Mucosa of stomach (tissue), 1 donor: ENCODE results near the gene IKZF5.

Source experiments
- H3K27me3 ChIP-seq: one replicate; pipeline ENCODE4 v1.7.0; 2013; ENCODE audit warnings: mild to moderate bottlenecking, low read length; ENCODE audit not compliant: control insufficient read depth, insufficient read depth
- H3K36me3 ChIP-seq: one replicate; pipeline ENCODE4 v1.7.0; 2013; ENCODE audit warnings: low read length; ENCODE audit not compliant: control insufficient read depth, insufficient read depth
- H3K4me1 ChIP-seq: one replicate; pipeline ENCODE4 v1.7.0; 2013; ENCODE audit warnings: mild to moderate bottlenecking, low read length; ENCODE audit not compliant: control insufficient read depth, insufficient read depth
- H3K4me3 ChIP-seq: one replicate; pipeline ENCODE4 v1.7.0; 2013; ENCODE audit warnings: low read length
- H3K9ac ChIP-seq: one replicate; pipeline ENCODE4 v1.7.0; 2013; ENCODE audit warnings: mild to moderate bottlenecking, low read length, moderate library complexity
- H3K9me3 ChIP-seq: one replicate; pipeline ENCODE4 v1.7.0; 2013; ENCODE audit warnings: mild to moderate bottlenecking, low read length, moderate library complexity; ENCODE audit not compliant: control insufficient read depth
- donor health status: Pancreatic carcinoma.

Gene IKZF5

DNA sequence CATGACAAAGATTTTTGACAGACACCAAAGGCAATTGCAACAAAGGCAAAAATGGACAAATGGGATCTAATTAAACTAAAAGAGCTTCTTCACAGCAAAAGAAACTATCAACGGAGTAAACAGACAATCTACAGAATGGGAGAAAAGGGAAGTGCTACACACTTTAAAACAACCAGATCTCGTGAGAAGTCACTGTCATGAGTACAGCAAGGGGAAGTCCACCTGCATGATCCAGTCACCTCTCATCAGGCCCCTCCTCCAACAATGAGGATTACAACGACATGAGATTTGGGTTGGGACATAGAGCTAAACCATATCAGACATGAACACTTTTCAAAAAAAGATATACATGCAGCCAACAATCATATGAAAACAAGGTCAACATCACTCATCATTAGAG lies 39.9 kb downstream of the IKZF5 start:
- no peaks in the 10 kb centered on the region for H3K36me3 ChIP-seq
- H3K9ac ChIP-seq: no peak overlapping the region
- peaks cover 7% of the 10 kb centered on the region for H3K9me3 ChIP-seq
- no peaks in the 10 kb centered on the region for H3K4me1 ChIP-seq
- H3K27me3 ChIP-seq: no peaks in the 10 kb centered on the region
- H3K4me3 ChIP-seq: no peak overlapping the region

DNA sequence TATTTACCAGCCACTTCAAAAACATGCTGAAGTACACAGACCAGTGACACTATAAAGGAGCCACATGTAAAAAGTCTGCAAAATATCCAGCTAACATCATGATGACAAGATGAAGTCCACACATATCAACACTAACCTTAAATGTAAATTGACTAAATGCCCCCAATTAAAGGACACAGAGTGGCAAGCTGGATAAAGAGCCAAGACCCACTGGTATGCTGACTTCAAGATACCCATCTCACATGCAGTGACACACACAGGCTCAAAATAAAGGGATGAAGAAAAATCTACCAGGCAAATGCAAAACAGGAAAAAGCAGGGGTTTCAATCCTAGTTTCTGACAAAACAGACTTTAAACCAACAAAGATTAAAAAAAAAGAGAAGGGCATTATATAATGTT lies 41.7 kb downstream of the IKZF5 start:
- H3K9me3 ChIP-seq: peaks cover 7% of the 10 kb centered on the region

DNA sequence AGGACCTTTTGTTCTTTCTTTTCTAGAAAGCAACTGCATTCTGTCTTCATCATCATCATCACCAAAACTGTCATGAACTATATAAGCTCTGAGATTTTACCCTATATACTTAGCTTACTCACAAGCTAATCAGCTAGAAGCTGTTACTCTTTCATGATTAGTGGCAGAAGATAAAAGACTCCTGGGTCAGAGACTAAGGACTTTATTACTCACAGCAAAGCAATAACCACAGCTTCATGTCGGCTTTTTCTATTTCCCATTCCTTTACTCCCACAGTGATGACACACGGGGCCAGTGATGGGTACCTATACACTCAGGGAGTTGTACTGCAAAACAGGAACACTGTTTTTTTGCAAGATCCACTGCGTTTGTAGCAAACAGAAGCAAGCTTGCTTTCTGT lies 46.2 kb downstream of the IKZF5 start:
- H3K4me3 ChIP-seq: no peak overlapping the region
- peaks cover 7% of the 10 kb centered on the region for H3K9me3 ChIP-seq
- H3K4me1 ChIP-seq: no peaks in the 10 kb centered on the region
- no peaks in the 10 kb centered on the region for H3K36me3 ChIP-seq
- H3K27me3 ChIP-seq: no peaks in the 10 kb centered on the region
- H3K9ac ChIP-seq: no peak overlapping the region

More for the DNA sequence above, 41.7 kb downstream of the IKZF5 start:
- Histone ChIP-seq H3K36me3 (no peaks in the 10 kb centered on the region), H3K4me3 (no peak overlapping the region), H3K27me3 (no peaks in the 10 kb centered on the region), H3K4me1 (no peaks in the 10 kb centered on the region), H3K9ac (no peak overlapping the region)

DNA sequence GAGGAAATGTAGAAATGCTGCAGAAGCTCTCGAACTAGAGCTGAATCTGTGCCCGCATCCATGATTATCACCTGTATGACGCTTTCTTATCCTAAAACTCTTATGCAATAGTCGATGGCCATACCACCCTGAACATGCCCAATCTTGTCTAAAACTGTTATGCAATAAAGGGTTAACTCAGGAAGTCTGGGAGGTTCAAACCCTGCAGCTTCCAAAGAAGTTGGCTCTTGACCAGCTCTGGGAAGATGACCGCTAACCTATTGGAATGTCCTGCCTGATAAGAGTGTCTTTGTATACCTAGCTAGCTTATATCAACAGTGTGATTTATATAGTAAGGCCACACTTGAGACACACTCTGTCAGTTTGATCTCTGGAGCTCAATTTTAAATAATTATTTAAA lies 51.1 kb downstream of the IKZF5 start:
- H3K27me3 ChIP-seq: no peaks in the 10 kb centered on the region
- H3K36me3 ChIP-seq: no peaks in the 10 kb centered on the region
- H3K9ac ChIP-seq: no peak overlapping the region
- H3K9me3 ChIP-seq: no peaks in the 10 kb centered on the region
- peaks cover 10% of the 10 kb centered on the region for H3K4me1 ChIP-seq
- no peak overlapping the region for H3K4me3 ChIP-seq

DNA sequence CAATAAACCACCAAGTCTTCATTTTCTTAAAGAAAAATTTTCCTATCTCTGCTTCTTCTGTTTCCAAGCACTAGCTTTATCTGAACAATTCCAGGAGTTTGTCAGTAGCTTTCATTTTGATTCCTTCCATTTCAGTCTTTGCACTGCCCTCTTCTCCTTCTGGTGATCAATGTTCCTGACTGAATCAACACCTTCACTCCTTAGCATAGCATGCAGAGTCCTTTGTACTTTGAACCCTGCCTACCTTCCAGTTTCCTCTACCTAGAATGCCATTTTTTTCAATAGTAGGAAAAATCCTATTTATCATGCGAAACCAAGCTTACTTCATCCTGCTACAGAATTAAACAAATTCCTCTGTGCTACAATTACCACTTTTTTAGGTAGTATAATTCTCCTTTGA lies 52.7 kb downstream of the IKZF5 start:
- H3K9ac ChIP-seq: no peak overlapping the region
- no peaks in the 10 kb centered on the region for H3K27me3 ChIP-seq
- H3K9me3 ChIP-seq: no peaks in the 10 kb centered on the region
- H3K4me3 ChIP-seq: no peak overlapping the region
- no peaks in the 10 kb centered on the region for H3K36me3 ChIP-seq
- H3K4me1 ChIP-seq: peaks cover 10% of the 10 kb centered on the region

DNA sequence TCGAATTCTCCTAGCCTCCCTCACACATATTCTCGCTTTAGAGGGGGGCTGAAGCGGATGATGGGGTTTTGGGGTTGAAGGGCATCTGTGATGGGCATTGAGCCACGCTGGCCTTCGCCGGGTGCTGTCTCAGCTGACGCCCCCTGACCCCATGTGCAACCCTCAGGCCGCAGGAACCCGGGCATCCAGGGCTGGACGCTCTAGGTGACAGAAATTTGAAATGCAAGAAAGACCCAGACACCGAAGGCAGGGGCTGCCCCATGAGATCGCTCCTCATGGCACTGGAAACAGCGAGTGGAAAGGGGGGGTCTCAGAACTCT lies 53.9 kb downstream of the IKZF5 start:
- peak overlapping the region; percentile 27 for H3K4me3 ChIP-seq
- no peaks in the 10 kb centered on the region for H3K36me3 ChIP-seq
- H3K9ac ChIP-seq: no peak overlapping the region

DNA sequence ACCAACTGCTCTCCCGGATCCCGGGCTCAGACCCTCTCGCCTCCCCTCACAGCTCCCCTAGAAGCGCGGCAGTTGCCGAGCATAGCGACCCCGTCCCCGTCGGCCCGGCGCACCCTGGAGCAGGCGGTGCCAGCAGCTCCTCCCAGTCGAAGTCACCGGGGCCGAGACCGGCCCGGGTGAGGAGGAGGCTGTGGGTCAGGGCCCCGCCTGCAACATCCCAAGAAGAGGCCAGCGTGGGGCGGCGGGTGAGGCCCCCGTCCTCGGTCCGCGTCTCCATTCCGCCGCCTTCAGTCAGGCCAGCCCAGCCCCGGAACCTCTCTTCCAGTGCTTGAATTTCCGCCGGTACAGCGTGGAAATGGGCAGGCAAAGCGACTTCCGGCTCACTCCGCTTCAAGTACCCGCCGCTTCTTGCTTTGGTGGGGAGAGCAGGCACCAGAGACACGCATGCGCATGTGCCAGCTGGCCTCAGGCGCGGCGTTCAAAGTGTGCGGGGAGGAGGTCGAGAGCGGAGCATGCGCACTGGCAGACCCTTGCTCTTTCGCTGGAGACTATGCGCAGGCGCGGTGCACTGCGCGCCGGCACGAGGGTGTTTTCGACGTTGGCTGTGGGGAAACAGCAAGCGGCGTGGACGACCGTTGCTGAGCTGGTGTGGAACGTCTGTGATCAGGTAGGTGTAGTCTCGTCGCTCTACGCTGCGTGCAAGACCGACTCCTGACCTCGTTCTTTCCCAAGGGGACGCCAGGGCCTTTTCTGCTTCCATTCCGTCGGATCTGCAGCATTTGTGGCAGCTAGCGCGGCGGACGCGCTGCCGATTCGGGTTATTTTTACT lies 54.5 kb downstream of the IKZF5 start, which contains the start of gene C10orf88:
C10orf88 (minus strand) TSS at position 326 of the 829 bp plus-strand sequence; CDS start at position 277, 49 bp downstream.
- no peaks in the 10 kb centered on the region for H3K27me3 ChIP-seq
- no peaks in the 10 kb centered on the region for H3K9me3 ChIP-seq
- peak within 1 kb of the TSS; percentile 90 for H3K9ac ChIP-seq
- no peaks in the 10 kb centered on the region for H3K36me3 ChIP-seq
- H3K4me1 ChIP-seq: peaks cover 10% of the 10 kb centered on the region
- H3K4me3 ChIP-seq: peak within 1 kb of the TSS; percentile 27

More for the DNA sequence above, 53.9 kb downstream of the IKZF5 start:
- Histone ChIP-seq H3K27me3 (no peaks in the 10 kb centered on the region), H3K4me1 (peaks cover 10% of the 10 kb centered on the region), H3K9me3 (no peaks in the 10 kb centered on the region)

DNA sequence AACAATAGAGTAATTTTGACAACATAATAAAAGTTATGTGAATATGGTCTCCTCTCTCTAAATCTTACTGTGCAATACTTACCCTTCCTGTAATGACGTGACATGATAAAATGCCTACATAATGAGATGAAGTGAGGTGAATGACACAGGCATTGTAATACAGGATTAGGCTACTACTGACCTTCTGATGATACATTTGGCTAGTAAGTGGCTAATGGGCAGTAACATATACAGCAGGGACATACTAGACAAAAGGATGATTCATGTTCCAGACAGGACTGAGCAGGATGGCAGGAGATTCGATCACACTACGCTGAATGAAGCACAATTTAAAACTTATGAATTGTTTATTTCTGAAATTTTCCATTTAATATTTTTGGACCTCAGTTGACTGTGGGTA lies 59.3 kb downstream of the IKZF5 start:
- no peaks in the 10 kb centered on the region for H3K9me3 ChIP-seq
- H3K36me3 ChIP-seq: no peaks in the 10 kb centered on the region
- no peak overlapping the region for H3K4me3 ChIP-seq
- no peak overlapping the region for H3K9ac ChIP-seq
- H3K27me3 ChIP-seq: no peaks in the 10 kb centered on the region
- peaks cover 5% of the 10 kb centered on the region for H3K4me1 ChIP-seq
